Thoracic aorta (tissue), 2 donors: Measurements from ENCODE around the gene OR3A2. TPM values are rescaled to one million over a fixed set of nuclear protein-coding genes. Genes with fewer than 3 reads are reported as not detected.
"Not testable (repeated sequence)": the region's sequence is repeated elsewhere in the genome, so short reads cannot be mapped to it uniquely, and the experiment has no call there.

Experiments
- ATAC-seq: fragments of 150-250 bp; one replicate; pipeline ENCODE4 v1.8.0; 2017; ENCODE audit warnings: low read depth; ENCODE audit not compliant: insufficient number of reproducible peaks, low FRiP score
- DNase-seq: peaks from one replicate; pipeline ENCODE4 v3.0.0-alpha.2; 2020; ENCODE audit warnings: low spot score
- H3K27ac ChIP-seq, 2 donors: fragments of 200-600 bp; sonication (generic); 1 replicate in 1 of 2; 2 replicates in 1 of 2; pipeline ENCODE4 v1.5.1; 2016; ENCODE audit warnings: mild to moderate bottlenecking in 2 of 2, moderate library complexity in 2 of 2
- H3K27me3 ChIP-seq: fragments of 200-600 bp; sonication (generic); replicated peaks from 2 replicates; pipeline ENCODE4 v1.6.0; 2016; ENCODE audit warnings: mild to moderate bottlenecking; ENCODE audit not compliant: insufficient read depth
- H3K36me3 ChIP-seq: fragments of 200-600 bp; sonication (generic); one replicate; pipeline ENCODE4 v1.5.1; 2016
- H3K4me1 ChIP-seq, 2 donors: fragments of 200-600 bp; sonication (generic); 1 replicate in 1 of 2; 2 replicates in 1 of 2; pipeline versions ENCODE4 v1.5.1 to v1.6.0; 2016; ENCODE audit warnings: low read depth in 2 of 2, mild to moderate bottlenecking in 1 of 2; ENCODE audit not compliant: control insufficient read depth in 1 of 2
- H3K4me3 ChIP-seq: fragments of 200-600 bp; sonication (generic); 2 replicates; pipeline ENCODE4 v1.5.1; 2016; ENCODE audit warnings: mild to moderate bottlenecking
- H3K9me3 ChIP-seq: fragments of 200-600 bp; sonication (generic); 2 replicates; pipeline ENCODE4 v1.5.1; 2016
- CTCF ChIP-seq: fragments of 200-600 bp; sonication (generic); IDR thresholded peaks from one replicate; pipeline ENCODE4 v1.5.1; 2019; ENCODE audit warnings: antibody characterized with exemption
- total RNA-seq, 2 donors: library from RNA; depleted of rRNA; stranded (reverse); fragments of >200 nt; gene quantifications; one replicate each; pipeline versions ENCODE4 v1.1.0 to v1.2.3, GENCODE V29; 2016

OR3A2 gene
- total RNA-seq, 2 donors from 2014 or later, result 0.49 to 0.68 TPM

DNA sequence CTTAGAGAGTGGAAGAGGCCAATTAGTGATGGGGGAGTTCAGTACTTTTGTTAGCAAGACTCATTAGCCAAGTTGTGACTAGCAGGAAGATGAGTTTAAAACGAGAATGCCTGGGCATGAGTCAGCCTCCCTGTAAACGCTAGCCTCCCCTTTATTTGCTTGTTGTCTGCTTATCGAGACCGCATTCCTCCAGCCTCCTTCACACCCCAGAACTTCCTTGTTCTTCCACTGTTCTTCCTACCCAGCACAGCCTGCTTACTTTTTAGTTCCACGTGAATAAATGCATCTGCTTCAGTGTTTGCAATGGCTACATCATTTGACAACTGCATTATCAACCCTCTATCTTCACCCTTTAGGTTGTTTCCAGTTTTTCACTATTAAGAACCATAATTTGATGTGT, 67.8 kb downstream of the OR3A2 start:
- no peak for TF ChIP-seq CTCF
- ATAC-seq, result no peak
- Histone ChIP-seq H3K36me3 (no peaks in the 10 kb centered on the region), H3K4me3 (no peak overlapping the region), H3K27me3 (no peaks in the 10 kb centered on the region), H3K27ac (no peak overlapping the region), H3K4me1 (no peaks in the 10 kb centered on the region), H3K9me3 (no peaks in the 10 kb centered on the region)
- DNase-seq, result no peak

GRCh38 chr17:3316836-3317235, 69.3 kb downstream of the OR3A2 start:
- Histone ChIP-seq H3K9me3 (no peaks in the 10 kb centered on the region), H3K27me3 (no peaks in the 10 kb centered on the region), H3K4me1 (no peaks in the 10 kb centered on the region), H3K36me3 (no peaks in the 10 kb centered on the region), H3K27ac (no peak overlapping the region), H3K4me3 (no peak overlapping the region)
- no peak for TF ChIP-seq CTCF
- DNase-seq (no peak), ATAC-seq (no peak)

GRCh38 chr17:3308603-3309002, 77.5 kb downstream of the OR3A2 start:
- no peak overlapping the region for H3K27ac ChIP-seq
- TF ChIP-seq CTCF, result no peak
- no peaks in the 10 kb centered on the region for H3K27me3 ChIP-seq
- no peaks in the 10 kb centered on the region for H3K36me3 ChIP-seq
- ATAC-seq (no peak), DNase-seq (no peak)
- H3K4me3 ChIP-seq, result no peak overlapping the region
- no peaks in the 10 kb centered on the region for H3K9me3 ChIP-seq
- no peaks in the 10 kb centered on the region for H3K4me1 ChIP-seq

GRCh38 chr17:3298260-3298659, 87.8 kb downstream of the OR3A2 start, which contains the start of gene OR3A1:
OR3A1 (minus strand) TSS chr17:3298360; CDS start chr17:3292582, 5,778 bp downstream.
- Histone ChIP-seq H3K36me3 (no peaks in the 10 kb centered on the region), H3K9me3 (peaks cover 3% of the 10 kb centered on the region), H3K4me3 (no peak within 1 kb of the TSS), H3K4me1 (no peaks in the 10 kb centered on the region), H3K27ac (no peak within 1 kb of the TSS), H3K27me3 (no peaks in the 10 kb centered on the region)
- TF ChIP-seq CTCF, result no peak
- ATAC-seq (no peak), DNase-seq (no peak)

DNA sequence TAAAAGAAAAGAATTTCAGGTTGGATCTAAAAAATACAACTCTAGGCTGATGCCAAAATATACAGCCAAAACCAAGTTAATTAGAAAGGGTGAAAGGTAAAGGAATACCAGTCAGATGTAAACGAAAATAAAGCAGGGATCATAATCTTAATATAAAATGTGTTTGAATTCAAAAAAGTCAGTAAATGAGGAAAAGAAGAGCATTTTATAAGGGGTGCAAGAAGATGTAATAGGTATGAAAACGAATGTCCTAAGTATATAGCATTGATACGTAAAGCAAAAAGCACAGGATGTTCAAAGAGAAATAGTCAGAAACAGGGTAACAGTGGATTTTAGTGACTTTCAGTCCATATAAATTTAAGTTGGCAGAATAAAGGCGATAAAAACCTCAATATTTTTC, 90.5 kb downstream of the OR3A2 start:
- H3K27ac ChIP-seq, result no peak overlapping the region
- TF ChIP-seq CTCF, result no peak
- no peak for ATAC-seq

DNA sequence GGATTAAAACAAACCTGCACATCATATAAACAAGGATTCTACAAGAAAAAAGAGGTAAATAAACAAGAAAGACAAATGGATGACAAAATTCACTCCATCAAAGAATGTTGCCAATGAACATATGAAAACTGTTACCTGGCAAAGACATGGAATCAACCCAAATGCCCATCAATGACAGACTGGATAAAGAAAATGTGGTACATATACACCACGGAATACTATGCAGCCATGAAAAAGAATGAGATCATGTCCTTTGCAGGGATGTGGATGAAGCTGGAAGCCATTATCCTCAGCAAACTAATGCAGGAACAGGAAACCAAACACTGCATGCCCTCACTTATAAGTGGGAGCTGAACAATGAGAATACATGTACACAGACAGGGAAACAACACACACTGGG, 92.6 kb downstream of the OR3A2 start:
- DNase-seq, H3K4me3 ChIP-seq, H3K36me3 ChIP-seq, H3K9me3 ChIP-seq, H3K27ac ChIP-seq, ATAC-seq, H3K27me3 ChIP-seq, H3K4me1 ChIP-seq: not testable (repeated sequence)

More for the DNA sequence above, 90.5 kb downstream of the OR3A2 start:
- no peaks in the 10 kb centered on the region for H3K36me3 ChIP-seq
- no peaks in the 10 kb centered on the region for H3K4me1 ChIP-seq
- H3K4me3 ChIP-seq, result no peak overlapping the region
- H3K27me3 ChIP-seq, result no peaks in the 10 kb centered on the region
- H3K9me3 ChIP-seq, result peaks cover 3% of the 10 kb centered on the region
- no peak for DNase-seq
